Stimulated activated CD8-positive, alpha-beta memory T cell treated with anti-CD3 and anti-CD28 coated beads, Interleukin-4, amount 100 ng/mL, for 1 hour (primary cell): Measurements from ENCODE around the gene TGFBI.
"Not testable (repeated sequence)": the region's sequence is repeated elsewhere in the genome, so short reads cannot be mapped to it uniquely, and the experiment has no call there.

Experiments
- DNase-seq, 2 donors: peaks; one replicate each; pipeline ENCODE4 v3.0.0-alpha.2; 2020; ENCODE audit warnings: low read depth in 2 of 2, low spot score in 1 of 2

Gene TGFBI

DNA sequence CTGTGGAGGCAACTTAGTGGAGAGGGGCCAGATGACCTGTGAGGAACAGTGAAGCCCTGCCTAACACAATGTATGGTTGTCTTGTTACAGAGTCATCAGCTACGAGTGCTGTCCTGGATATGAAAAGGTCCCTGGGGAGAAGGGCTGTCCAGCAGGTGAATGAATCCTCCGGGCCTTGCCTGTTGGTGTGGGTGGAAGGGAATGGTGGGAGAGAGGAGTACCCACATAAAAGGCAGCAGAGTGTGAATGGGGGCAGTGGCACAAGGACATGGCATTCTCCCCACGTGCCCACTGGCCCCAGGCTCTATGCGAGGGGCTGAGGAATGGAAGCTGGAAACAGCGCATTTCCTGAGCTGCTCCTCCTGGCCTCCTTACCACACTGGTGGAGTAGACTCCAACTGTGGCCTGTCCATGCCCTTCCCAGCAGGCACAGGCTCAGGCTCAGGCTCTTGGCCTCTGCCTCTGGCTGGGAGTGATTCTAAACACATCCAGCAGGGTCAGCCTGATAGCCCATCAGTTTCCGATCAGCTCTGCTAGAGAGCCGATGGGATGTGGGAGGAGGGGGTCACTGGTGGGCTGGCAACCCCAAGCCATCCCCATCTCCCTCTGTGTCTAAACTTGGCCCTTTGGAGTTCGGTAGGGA lies 15.3 kb downstream of the TGFBI start:
- no peak for DNase-seq

DNA sequence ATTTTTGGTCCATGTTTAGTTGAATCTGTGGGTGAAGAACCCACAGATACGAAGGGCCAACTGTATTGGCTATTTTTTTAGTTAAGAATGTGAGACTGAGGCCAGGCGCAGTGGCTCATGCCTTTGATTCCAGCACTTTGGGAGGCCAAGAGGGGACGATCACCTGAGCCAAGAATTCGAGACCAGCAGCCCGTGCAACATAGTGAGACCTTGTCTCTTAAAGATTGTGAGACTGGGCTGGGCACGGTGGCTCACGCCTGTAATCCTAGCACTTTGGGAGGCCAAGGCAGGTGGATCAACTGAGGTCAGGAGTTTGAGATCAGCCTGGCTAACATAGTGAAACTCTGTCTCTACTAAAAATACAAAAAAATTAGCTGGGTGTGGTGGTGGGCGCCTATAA lies 16.2 kb downstream of the TGFBI start:
- DNase-seq: not testable (repeated sequence)

DNA sequence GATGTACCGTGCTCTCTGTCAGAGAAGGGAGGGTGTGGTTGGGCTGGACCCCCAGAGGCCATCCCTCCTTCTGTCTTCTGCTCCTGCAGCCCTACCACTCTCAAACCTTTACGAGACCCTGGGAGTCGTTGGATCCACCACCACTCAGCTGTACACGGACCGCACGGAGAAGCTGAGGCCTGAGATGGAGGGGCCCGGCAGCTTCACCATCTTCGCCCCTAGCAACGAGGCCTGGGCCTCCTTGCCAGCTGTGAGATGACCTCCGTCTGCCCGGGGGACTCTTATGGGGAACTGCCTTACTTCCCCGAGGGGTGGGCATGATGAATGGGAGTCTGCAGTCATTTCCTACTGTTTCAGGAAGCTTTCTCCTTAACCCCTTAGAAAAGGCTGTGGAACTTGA lies 17.5 kb downstream of the TGFBI start:
- no peak for DNase-seq

DNA sequence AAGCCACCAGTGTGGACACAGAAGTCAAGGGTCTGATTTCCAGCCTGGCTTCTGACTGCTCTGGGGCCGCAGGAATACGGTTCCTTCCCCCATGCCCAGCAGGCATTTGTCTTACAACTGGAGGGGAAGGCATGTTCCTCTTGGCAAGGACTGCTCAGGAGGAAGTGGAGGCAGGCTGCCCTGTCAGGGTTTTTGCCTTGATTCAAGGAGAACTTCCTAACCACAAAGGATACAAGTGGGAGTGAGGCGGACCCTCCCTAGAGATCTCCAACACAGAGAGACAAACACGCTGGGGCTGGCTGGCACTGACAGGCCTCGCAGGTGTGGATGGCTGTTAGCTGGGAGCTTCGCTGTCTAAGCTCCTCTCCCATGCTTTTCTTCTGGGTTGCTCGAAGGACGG lies 19.1 kb downstream of the TGFBI start:
- DNase-seq: no peak

DNA sequence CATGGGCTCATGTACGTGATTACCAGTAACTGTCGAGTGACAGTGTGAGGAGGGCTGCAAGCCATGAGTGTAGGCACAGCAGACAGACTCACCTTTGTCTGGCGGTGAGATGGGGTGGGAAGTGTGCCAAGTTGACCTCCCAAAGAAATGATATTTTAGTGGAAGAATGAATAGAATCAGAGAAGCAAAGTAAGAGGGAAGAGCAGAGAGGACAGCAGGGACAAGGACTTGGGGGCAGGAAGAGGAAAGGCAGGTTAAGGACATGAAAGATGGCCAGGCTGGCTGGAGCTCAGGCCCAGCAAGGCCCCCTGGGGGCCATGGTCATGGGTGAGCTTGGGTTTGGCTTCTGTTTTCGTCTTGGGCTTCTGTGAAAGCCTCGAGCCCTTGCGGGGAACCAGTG lies 20.2 kb downstream of the TGFBI start:
- DNase-seq: no peak

DNA sequence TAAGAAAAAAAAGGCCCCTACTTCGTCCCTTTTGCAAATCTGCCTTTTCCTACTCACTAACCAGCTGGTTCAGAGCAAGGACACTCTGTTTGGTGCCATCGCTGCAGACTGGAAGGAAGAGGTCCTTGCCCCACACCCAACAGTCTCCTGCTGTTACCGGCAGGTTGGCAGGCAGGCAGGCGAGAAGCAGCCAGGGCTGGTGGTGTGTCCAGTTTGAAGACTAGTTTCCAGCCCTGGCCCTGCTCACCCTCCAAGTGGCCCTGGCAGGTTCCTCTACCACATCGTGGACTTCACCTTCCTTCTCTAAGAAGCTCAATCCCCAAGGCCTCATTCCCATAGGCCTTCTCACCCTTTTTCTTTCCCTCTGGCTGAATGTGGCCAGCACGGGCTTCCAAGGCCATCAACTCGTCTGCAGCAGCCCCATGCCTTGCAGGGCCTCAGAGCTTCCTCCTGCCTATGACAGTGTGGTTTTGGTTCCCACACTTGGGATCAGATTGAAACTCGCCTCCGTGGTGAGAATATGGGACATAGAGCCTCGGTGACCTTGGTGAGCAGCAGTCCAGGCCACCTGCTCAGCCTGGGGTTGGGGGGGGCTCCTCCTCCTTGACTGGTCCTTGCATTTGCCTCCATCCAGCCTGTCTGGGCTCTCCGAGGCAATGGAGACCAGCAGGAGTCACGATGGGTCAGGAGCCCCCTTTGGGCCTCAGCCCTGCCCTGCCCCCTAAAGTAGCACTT lies 22.9 kb downstream of the TGFBI start:
- DNase-seq: no peak

DNA sequence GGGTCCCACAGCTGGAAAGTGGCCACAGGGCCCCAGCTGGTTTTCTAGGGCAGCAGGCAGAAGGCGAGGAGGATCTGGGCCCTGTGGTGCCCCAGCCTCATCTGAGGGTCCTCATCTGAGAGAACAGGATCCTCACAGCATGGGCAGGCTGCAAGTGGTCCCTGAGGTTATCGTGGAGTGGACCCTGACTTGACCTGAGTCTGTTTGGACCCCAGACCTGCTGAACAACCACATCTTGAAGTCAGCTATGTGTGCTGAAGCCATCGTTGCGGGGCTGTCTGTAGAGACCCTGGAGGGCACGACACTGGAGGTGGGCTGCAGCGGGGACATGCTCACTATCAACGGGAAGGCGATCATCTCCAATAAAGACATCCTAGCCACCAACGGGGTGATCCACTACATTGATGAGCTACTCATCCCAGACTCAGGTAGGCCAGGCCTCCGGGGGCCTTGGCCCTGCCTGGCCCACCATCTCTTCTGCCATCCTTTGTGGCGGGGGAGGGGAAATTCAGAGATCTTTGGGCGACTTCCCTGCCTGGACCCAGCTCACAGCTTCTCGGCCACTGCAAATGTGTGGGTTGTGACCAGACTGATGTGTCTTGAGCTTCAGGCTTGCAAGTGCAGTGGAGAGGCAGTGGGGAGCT lies 24.0 kb downstream of the TGFBI start:
- DNase-seq: no peak

DNA sequence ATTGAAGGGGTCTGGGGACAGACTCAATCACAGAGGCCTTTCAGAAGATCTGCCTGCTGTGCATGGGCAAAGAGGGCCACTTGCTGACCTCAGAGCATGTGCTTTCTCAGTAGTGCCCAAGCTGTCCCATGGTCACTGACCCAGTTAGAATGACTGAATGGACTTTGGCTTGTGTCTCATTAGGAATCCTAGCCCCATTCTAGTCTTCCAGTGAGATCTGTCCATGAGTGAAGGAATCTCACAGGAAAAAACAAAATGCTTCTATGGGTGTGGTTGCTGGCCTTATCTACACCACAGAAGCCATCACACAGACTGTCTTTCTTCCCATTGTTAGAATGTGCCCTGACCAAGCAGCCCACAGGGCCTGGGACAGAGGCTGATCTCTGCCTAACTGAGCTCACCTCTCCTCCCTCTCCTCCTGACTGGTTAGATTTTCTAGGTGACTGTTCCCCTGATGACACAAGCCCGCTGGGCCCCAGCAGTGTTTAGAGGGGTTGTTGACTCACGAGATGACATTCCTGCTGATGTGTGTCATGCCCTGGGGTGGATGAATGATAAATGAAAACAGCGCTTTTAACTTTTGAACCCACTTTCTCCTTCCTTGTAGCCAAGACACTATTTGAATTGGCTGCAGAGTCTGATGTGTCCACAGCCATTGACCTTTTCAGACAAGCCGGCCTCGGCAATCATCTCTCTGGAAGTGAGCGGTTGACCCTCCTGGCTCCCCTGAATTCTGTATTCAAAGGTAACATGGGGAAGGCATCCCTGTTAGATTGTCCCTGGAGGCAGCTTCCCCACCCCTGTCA lies 24.8 kb downstream of the TGFBI start:
- no peak for DNase-seq

DNA sequence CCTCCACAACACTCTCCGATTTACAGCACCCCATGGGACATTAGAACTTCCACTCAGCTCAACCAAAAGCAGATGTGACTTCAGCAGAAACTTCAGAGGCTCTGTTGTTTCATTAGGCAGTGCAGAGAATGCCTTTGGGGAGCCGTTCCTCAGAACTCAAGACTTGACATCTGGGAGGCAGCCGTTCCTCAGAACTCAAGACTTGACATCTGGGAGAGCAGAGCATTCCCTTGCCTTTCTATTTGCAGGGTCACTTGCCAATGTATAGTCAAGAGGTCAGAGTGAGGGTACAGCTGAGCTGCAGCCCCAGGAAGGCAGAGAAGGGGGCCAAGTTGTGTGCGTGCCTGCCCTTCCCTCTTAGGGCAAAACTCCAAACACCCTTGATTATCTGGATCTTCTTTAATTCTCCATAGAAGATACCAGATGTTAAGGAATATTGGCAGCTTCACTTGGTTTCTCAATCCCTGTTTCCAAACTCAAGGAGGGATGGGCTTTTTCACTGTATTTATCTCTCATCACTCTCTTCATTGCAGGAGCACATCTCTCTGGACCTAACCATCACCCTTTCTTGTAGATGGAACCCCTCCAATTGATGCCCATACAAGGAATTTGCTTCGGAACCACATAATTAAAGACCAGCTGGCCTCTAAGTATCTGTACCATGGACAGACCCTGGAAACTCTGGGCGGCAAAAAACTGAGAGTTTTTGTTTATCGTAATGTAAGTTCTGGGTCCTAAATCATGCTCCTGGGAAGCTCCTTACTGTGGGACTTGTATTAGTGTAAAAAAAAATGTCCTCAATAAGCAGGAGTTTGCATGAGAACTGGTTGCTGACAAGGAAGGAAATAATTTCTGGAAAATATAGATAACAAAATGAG lies 25.6 kb downstream of the TGFBI start:
- no peak for DNase-seq

DNA sequence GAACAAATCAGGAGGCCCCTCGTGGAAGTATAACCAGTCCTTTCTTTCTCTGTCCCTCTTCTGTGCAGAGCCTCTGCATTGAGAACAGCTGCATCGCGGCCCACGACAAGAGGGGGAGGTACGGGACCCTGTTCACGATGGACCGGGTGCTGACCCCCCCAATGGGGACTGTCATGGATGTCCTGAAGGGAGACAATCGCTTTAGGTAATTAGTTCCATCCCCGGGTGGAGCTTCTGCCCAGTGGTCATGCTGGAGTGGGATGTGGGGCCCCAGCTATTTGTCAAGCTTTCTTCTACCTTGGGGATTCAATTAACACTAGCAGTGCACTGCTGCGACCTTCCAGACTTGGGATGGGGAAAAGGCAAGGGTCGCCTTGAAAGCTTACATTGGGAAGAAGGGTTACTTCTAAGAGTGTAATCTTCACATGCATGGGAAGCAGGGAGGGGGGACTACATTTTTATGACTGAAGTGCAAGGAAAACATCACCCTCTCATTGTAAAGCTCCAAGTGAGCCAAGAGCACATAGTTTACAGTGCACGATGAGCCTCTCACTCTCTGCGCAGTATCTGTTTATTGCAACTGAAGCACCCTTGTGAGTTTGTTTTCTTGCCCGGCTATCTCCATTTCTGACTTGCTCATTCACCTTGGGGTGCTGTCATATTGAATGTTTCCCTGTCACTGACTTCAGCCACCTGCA lies 27.0 kb downstream of the TGFBI start:
- no peak for DNase-seq

DNA sequence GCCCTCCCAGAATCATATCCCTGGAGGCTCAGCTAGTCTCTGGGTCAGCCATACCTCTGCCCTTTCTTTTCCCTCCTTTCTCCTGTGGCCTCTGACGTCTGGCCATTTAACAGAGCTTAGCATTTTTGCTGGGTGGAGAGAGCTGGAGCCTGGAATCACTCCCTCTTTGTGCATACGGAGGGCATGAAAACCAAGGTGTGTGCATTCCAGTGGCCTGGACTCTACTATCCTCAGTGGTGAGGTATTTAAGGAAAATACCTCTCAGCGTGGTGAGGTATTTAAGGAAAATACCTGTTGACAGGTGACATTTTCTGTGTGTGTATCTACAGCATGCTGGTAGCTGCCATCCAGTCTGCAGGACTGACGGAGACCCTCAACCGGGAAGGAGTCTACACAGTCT lies 27.5 kb downstream of the TGFBI start:
- no peak for DNase-seq

DNA sequence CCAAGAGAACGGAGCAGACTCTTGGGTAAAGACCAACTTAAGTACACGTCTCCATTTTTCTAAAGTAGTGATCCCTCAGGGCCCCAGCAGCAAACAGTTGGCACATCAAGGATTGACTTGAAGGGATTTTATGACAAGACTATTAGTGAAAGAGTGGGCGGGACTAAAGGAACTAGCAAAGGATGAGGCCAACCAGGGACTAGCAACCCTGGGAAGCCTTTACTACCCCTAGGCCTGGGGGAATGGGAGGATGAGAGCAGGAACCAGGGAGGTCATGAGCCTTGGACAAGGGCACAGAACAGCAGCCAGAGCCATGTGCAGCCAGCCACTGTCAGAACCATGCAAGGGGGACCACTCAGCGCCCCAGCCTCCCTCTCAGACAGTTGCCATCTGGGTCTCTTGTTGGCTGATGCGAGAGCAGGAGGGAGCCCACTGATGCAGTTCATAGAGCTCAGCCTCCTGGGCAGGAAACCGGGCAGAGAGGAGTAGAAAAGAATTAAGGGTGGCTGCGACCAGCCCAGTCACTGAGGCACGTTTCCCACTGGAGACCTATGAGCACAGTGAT lies 28.1 kb downstream of the TGFBI start:
- no peak for DNase-seq

DNA sequence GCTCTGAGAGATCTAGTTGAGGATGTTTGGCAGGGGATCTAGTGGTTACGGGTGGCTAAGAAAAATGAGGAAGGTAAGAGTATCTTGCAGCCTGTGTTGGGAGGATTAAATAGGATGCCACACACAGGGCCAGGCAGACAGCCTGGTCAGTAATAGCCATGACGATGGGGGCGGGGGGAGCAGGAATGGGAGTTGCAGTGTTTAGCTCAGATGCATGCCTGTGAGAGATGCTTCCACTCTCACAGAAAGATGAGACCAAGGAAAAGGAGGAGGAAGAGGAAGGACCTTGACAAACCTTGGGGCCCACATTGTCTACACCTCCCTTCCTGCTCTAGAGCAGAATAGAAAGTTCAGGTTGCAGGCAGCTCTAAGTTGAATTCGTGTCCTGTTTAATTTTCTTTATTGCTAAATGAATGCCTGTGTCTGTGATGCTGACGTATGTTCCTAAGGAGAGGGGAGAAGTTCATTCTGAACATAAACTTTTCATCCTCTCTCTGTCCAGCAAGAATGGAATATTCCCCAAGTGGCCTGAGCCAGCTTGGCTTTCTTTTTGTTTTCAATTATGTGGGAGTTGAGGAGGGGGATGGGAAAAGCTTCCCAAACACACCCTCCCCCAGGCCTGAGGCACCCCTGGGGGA lies 28.7 kb downstream of the TGFBI start:
- DNase-seq: no peak

DNA sequence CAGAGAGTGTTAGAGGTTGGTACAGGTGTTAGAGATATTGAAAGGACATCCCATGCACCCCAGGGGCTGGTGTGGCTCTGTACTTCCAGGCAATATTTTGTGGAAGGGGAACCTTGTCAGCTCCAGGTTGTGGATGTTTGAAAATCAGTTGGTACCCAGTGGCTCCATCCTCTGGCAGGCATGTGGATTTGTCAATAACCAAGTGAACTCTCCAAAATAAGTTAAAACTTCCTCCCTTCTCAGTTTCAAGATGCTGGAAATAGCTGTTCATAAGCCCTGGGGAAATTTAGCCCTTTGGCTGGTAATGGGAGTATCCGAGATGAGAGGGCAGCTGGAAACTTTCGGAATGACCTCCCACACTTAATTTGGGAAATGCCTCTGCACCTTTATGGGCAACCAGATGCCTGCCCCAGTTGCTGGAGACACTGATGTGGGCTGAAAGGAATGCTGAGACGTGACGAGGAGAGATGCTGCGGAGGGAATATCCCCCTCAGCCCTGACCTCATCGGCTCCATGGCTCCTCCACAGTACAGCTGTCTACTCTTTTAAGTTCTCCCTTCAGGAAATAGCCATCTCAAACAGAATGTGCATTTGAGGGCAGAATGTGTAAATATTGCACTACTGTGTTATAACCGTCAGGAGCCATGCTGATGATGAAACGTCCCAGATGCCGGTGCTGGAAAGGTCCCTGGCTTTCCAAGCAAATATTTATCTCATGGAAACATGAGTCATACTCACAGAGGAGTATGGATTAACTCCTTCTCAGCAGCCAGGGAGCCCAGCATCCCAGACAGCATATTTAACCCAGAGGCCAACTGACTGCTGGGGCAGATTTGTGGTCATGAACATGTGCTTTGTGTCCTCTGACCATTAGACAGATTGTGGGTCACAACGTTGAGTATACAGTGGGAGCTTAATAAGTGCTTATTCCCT lies 29.5 kb downstream of the TGFBI start:
- no peak for DNase-seq

DNA sequence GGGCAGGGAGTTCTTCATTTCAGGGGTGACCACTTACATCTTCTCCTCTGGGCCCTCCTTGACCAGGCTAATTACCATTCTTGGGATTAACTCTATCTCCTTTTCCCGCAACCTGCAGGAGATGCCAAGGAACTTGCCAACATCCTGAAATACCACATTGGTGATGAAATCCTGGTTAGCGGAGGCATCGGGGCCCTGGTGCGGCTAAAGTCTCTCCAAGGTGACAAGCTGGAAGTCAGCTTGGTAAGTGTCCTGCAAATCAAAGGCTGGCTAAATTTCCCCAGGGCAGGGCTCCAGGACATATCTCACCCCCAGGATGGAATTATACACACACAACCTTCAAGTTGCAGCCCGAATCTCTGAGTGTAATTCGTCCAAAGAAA lies 30.2 kb downstream of the TGFBI start:
- DNase-seq: no peak

DNA sequence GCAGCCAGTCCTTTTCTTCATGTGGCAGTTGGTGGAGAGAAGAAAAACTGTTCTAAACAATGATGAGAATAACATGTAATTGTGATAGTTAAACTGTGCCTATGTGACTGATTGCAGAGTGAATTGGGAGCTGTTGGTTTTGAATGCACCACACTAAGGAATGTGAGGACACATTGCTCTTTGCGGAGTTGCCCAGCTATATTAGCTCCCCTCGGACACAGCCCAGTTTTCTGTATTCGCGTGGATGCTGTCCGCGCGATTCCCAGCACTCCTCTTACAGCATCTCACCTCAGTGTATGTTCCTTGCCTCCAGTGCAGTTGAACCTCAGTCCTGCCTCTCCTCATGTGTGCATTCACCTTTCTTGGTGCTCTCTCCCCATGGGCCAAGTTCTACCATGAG lies 32.2 kb downstream of the TGFBI start:
- no peak for DNase-seq

DNA sequence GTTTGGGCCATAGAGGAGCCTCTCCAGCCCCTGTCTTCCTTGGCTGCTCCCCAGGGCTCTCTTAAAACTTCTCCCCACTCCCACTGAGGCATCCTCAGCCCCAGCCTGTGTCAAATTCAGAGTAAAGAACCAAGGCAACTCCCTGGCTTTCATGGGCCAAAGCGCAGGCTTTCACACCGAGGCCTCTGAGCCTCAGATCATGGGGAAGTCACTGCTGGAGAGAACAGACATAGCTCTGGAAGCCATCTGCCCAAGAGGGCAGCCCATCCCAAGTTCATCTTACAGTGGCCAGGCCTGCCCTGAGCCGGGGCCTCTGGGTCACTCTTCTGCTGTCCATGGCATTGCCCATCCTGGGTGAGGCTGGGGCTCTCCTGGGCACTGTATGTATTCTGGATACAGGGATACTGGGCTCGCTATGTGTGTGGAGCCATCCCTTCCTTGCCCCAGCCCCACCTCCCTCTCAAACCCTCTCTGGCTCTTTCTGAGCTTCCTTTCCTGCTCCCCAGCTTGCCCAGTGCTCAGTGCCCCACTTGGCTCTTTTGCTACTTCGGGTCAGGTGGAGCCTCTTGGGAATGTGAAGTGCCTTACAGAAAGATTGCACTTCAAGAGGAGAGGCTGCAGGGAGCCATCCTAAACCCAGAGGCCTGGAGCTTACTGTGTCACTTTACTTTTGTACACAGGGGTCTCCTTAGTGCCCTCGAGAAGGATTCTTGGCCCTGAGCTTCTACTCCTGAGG lies 33.0 kb downstream of the TGFBI start:
- no peak for DNase-seq
